Activated CD8-positive, alpha-beta memory T cell treated with anti-CD3 and anti-CD28 coated beads for 24 hours (primary cell): Measurements from ENCODE around the gene GINS1.
"Not testable (repeated sequence)": the region's sequence is repeated elsewhere in the genome, so short reads cannot be mapped to it uniquely, and the experiment has no call there.

ENCODE experiments used
- DNase-seq: peaks from one replicate; pipeline ENCODE4 v3.0.0-alpha.2; 2020

The GINS1 gene

GRCh38 chr20:25457886-25458680 is 50.6 kb downstream of the GINS1 start:
- DNase-seq, result no peak

- no peak for DNase-seq
These were observed 51.8 kb downstream of the GINS1 start for GRCh38 chr20:25459111-25459830.

- DNase-seq, result no peak
These were observed 52.6 kb downstream of the GINS1 start for GRCh38 chr20:25459916-25460535.

- DNase-seq, result no peak
These were observed 53.2 kb downstream of the GINS1 start for GRCh38 chr20:25460566-25461280.

GRCh38 chr20:25461281-25461650 is 53.8 kb downstream of the GINS1 start:
- no peak for DNase-seq

- no peak for DNase-seq
These were observed 54.5 kb downstream of the GINS1 start for GRCh38 chr20:25461786-25462545.

GRCh38 chr20:25464501-25465242 is 57.2 kb downstream of the GINS1 start:
- no peak for DNase-seq

GRCh38 chr20:25465243-25466135 is 58.0 kb downstream of the GINS1 start:
- DNase-seq, result no peak

- DNase-seq, result no peak
These were observed 59.4 kb downstream of the GINS1 start for GRCh38 chr20:25466846-25467245.

- no peak for DNase-seq
These were observed 60.0 kb downstream of the GINS1 start for GRCh38 chr20:25467441-25467840.

- DNase-seq, result no peak
These were observed 60.9 kb downstream of the GINS1 start for GRCh38 chr20:25468126-25469075.

GRCh38 chr20:25469558-25469957 is 62.1 kb downstream of the GINS1 start:
- no peak for DNase-seq

GRCh38 chr20:25470045-25470444 is 62.6 kb downstream of the GINS1 start:
- no peak for DNase-seq

GRCh38 chr20:25471020-25471419 is 63.5 kb downstream of the GINS1 start:
- no peak for DNase-seq

- not testable (repeated sequence) for DNase-seq
These were observed 65.8 kb downstream of the GINS1 start for GRCh38 chr20:25473297-25473696.

GRCh38 chr20:25476106-25477013 is 68.9 kb downstream of the GINS1 start:
- DNase-seq, result no peak

GRCh38 chr20:25477014-25477882 is 69.8 kb downstream of the GINS1 start:
- no peak for DNase-seq
